D721Med (cell line): Measurements from ENCODE around the gene TMEM129.
"Not testable (repeated sequence)": the region's sequence is repeated elsewhere in the genome, so short reads cannot be mapped to it uniquely, and the experiment has no call there.

Source experiments
- DNase-seq: peaks from one replicate; pipeline ENCODE4 v3.0.0; 2011; ENCODE audit warnings: low spot score; ENCODE audit not compliant: insufficient read length
- FAIRE-seq: peaks from 2 replicates; lab custom pipeline; 2011; peaks lifted over from hg19 to GRCh38; lab: Jason Lieb, UNC
- CTCF ChIP-seq: IDR thresholded peaks from 2 replicates; pipeline ENCODE4 v1.5.1; 2012; ENCODE audit warnings: mild to moderate bottlenecking, control low read depth; ENCODE audit not compliant: insufficient read depth; ENCODE audit errors: missing control alignments

TMEM129 gene

GRCh38 chr4:1682860-1683259 is 38.3 kb downstream of the TMEM129 start:
- DNase-seq (no peak), FAIRE-seq (no peak)
- no peak for TF ChIP-seq CTCF

DNA sequence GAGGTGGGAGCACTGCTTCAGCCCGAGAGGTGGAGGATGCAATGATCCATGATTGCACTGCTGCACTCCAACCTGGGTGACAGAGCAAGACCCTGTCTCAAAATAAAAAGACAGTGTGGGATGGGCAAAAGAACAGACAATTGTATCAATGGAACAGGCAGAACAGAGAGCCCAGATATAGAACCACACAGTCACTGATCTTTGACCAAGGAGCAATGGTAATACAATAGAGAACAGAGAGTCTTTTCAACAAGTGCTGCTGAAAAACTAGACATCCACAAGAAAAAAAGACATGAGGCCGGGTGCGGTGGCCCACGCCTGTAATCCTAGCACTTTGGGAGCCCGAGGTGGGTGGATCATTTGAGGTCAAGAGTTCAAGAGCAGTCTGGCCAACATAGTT is 42.9 kb downstream of the TMEM129 start:
- TF ChIP-seq CTCF, result no peak
- FAIRE-seq (no peak), DNase-seq (no peak)

DNA sequence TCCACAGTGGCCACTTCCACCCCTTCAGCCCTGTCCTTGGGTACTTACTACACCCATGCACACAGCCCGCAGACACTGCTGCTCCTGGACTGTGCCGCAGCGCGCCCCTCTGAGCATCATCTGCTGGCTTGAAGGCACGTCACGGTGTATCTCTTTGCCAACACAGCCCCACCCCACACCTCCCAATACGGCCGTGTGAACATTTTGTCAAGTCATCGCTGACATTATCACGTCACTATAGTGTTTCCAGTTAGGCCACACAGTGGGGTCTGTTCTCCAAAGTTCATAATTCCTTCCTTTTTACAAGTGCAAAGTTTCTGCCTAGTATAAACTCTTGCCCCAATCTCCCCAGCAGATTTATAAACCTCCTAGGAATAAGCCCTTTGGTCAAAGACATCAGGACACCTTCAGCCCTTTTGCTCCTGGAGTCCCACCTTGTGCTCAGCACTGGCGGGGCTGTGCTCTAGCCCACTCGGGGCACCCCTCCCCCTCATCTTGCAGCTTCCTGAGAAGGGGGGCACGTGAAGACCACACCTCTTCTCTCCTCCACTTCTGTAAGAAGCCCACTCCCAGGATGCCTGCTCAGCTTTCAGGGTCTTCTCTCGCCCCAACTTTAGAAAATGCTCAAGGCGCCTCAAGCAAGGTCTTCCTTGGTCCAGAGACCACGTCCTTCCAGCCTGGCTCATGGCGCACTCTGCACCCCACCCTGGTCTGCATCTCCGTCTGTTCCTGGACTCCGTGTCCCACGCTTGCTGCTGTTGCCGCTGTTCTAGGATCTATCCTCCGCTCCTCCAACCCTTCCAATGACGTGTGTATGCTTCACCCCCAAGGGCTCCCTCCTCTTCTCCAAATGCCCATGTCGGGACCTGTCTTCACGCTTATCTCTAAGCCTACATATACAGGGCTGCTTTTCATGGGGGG is 44.3 kb downstream of the TMEM129 start:
- TF ChIP-seq CTCF, result no peak
- no peak for FAIRE-seq
- DNase-seq, result no peak

- FAIRE-seq (no peak), DNase-seq (no peak)
- no peak for TF ChIP-seq CTCF
Measured at GRCh38 chr4:1675802-1676137, 45.4 kb downstream of the TMEM129 start.

- FAIRE-seq (no peak), DNase-seq (no peak)
- no peak for TF ChIP-seq CTCF
Measured at GRCh38 chr4:1675136-1675801, 45.9 kb downstream of the TMEM129 start.

- no peak for TF ChIP-seq CTCF
- no peak for DNase-seq
- no peak for FAIRE-seq
Measured at GRCh38 chr4:1674682-1675081, 46.4 kb downstream of the TMEM129 start.

DNA sequence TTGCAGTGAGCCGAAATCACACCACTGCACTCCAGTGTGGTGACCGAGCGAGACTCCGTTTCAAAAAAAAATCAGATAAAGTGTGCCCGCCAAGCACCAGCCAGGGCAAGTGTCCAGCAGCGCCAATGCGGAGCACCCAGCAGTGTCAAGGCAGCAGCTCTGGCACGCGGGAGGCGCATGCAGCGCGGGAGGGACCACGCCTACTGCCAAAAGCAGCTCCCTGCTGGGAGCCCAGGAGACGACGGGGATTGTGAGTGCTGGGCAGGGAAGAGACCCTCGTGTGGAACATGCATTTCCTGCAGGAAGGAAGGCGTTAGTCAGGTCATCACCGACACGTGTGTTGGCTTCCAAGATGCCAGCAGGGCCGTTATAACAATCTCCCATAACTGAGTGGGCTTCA is 47.5 kb downstream of the TMEM129 start:
- TF ChIP-seq CTCF, result no peak
- DNase-seq, result no peak
- FAIRE-seq, result no peak

GRCh38 chr4:1671011-1671410 is 50.1 kb downstream of the TMEM129 start:
- FAIRE-seq, DNase-seq: not testable (repeated sequence)
